DOHH2 (cell line): ENCODE measurements around the gene LRP1-AS.

ENCODE experiments used
- H3F3A ChIP-seq: fragments of 200-600 bp; sonication (generic), shearing (Covaris generic); 2 replicates; pipeline ENCODE4 v1.6.0; 2016; ENCODE audit warnings: antibody characterized with exemption, mild to moderate bottlenecking; ENCODE audit not compliant: control insufficient read depth, insufficient read depth
- H3K27ac ChIP-seq: fragments of 200-600 bp; sonication (generic); 2 replicates; pipeline ENCODE4 v1.5.1; 2014; ENCODE audit warnings: low read depth, mild to moderate bottlenecking, low read length, moderate library complexity
- H3K27me3 ChIP-seq: fragments of 200-600 bp; sonication (generic); 2 replicates; pipeline ENCODE4 v1.6.1; 2014; ENCODE audit warnings: mild to moderate bottlenecking, low read length, mixed read lengths; ENCODE audit not compliant: control insufficient read depth
- H3K36me3 ChIP-seq: fragments of 200-600 bp; sonication (generic); 2 replicates; pipeline ENCODE4 v1.6.1; 2014; ENCODE audit warnings: mild to moderate bottlenecking, low read length, moderate library complexity, mixed read lengths; ENCODE audit not compliant: control insufficient read depth
- H3K4me1 ChIP-seq: fragments of 200-600 bp; sonication (generic); 2 replicates; pipeline ENCODE4 v1.6.1; 2014; ENCODE audit warnings: mild to moderate bottlenecking, low read length, mixed read lengths; ENCODE audit not compliant: control insufficient read depth
- H3K4me2 ChIP-seq: fragments of 200-600 bp; sonication (generic); 2 replicates; pipeline ENCODE4 v1.6.0; 2014; ENCODE audit warnings: mild to moderate bottlenecking, low read length, moderate library complexity
- H3K4me3 ChIP-seq: fragments of 200-600 bp; sonication (generic); 2 replicates; pipeline ENCODE4 v1.5.1; 2014; ENCODE audit warnings: mild to moderate bottlenecking, low read length, mixed read lengths
- H3K79me2 ChIP-seq: fragments of 200-600 bp; sonication (generic); 2 replicates; pipeline ENCODE4 v1.6.1; 2014; ENCODE audit warnings: mild to moderate bottlenecking, low read length, mixed read lengths; ENCODE audit not compliant: control insufficient read depth
- H3K9me2 ChIP-seq: fragments of 200-600 bp; sonication (generic); replicated peaks from 2 replicates; pipeline ENCODE4 v1.6.1; 2014; ENCODE audit warnings: mild to moderate bottlenecking, low read length, mixed read lengths; ENCODE audit not compliant: control insufficient read depth
- H3K9me3 ChIP-seq: fragments of 200-600 bp; sonication (generic); 2 replicates; pipeline ENCODE4 v1.6.1; 2014; ENCODE audit warnings: antibody characterized with exemption, low read length, mixed read lengths; ENCODE audit not compliant: control insufficient read depth, insufficient read depth
- H4K20me1 ChIP-seq: fragments of 200-600 bp; sonication (generic); 2 replicates; pipeline ENCODE4 v1.6.0; 2014; ENCODE audit warnings: low read depth, mild to moderate bottlenecking, antibody characterized with exemption, low read length, moderate library complexity; ENCODE audit not compliant: control insufficient read depth, insufficient read depth
- CTCF ChIP-seq: fragments of 200-600 bp; sonication (generic); IDR thresholded peaks from one replicate; pipeline ENCODE4 v1.5.1; 2014; ENCODE audit warnings: antibody characterized with exemption, mild to moderate bottlenecking, low read depth, low read length; ENCODE audit not compliant: poor library complexity, severe bottlenecking
- EZH2phosphoT487 ChIP-seq: fragments of 200-600 bp; sonication (generic); IDR thresholded peaks from 2 replicates; pipeline ENCODE4 v1.6.1; 2017; ENCODE audit warnings: borderline replicate concordance, mild to moderate bottlenecking, antibody characterized with exemption, low read length, moderate library complexity, mixed read lengths

LRP1-AS gene

GRCh38 chr12:57143454-57143853, 4.0 kb downstream of the LRP1-AS start:
- Histone ChIP-seq H4K20me1 (no peaks in the 10 kb centered on the region), H3K79me2 (no peaks in the 10 kb centered on the region), H3K4me3 (no peak overlapping the region), H3K9me3 (no peaks in the 10 kb centered on the region), H3F3A (no peaks in the 10 kb centered on the region), H3K27me3 (peaks cover 2% of the 10 kb centered on the region; the same call in 1 of the 2 replicates), H3K27ac (no peak overlapping the region), H3K9me2 (no peaks in the 10 kb centered on the region), H3K4me2 (no peak overlapping the region), H3K4me1 (peaks cover 4% of the 10 kb centered on the region; the same call in 1 of the 2 replicates), H3K36me3 (no peaks in the 10 kb centered on the region)
- TF ChIP-seq CTCF, result no peak
- TF ChIP-seq EZH2phosphoT487, result no peak

- TF ChIP-seq CTCF (no peak), EZH2phosphoT487 (no peak)
- Histone ChIP-seq H3K9me3 (no peaks in the 10 kb centered on the region), H3F3A (no peaks in the 10 kb centered on the region), H3K79me2 (no peaks in the 10 kb centered on the region), H3K36me3 (no peaks in the 10 kb centered on the region), H3K27ac (no peak overlapping the region), H3K4me3 (no peak overlapping the region), H3K9me2 (no peaks in the 10 kb centered on the region), H3K27me3 (peaks cover 2% of the 10 kb centered on the region; the same call in 1 of the 2 replicates), H3K4me1 (peaks cover 4% of the 10 kb centered on the region; the same call in 1 of the 2 replicates), H4K20me1 (no peaks in the 10 kb centered on the region), H3K4me2 (no peak overlapping the region)
Measured at GRCh38 chr12:57142727-57143126, 4.7 kb downstream of the LRP1-AS start.

GRCh38 chr12:57142121-57142520, 5.3 kb downstream of the LRP1-AS start:
- Histone ChIP-seq H3K9me2 (no peaks in the 10 kb centered on the region), H3K4me3 (no peak overlapping the region), H3K4me1 (no peaks in the 10 kb centered on the region), H3K9me3 (no peaks in the 10 kb centered on the region), H3K27ac (no peak overlapping the region), H3K79me2 (no peaks in the 10 kb centered on the region), H3F3A (no peaks in the 10 kb centered on the region), H3K36me3 (no peaks in the 10 kb centered on the region), H4K20me1 (no peaks in the 10 kb centered on the region), H3K4me2 (no peak overlapping the region), H3K27me3 (peaks cover 2% of the 10 kb centered on the region; the same call in 1 of the 2 replicates)
- no peak for TF ChIP-seq EZH2phosphoT487
- no peak for TF ChIP-seq CTCF

- Histone ChIP-seq H3F3A (no peaks in the 10 kb centered on the region), H3K4me2 (no peak overlapping the region), H3K4me3 (no peak overlapping the region), H3K27me3 (peaks cover 2% of the 10 kb centered on the region; the same call in 1 of the 2 replicates), H4K20me1 (no peaks in the 10 kb centered on the region), H3K9me3 (no peaks in the 10 kb centered on the region), H3K9me2 (no peaks in the 10 kb centered on the region), H3K27ac (no peak overlapping the region), H3K36me3 (no peaks in the 10 kb centered on the region), H3K4me1 (no peaks in the 10 kb centered on the region), H3K79me2 (no peaks in the 10 kb centered on the region)
- TF ChIP-seq EZH2phosphoT487 (no peak), CTCF (no peak)
Measured at GRCh38 chr12:57141249-57141648, 6.2 kb downstream of the LRP1-AS start.
